Measurements from ENCODE around the gene LIG3. TPM values are rescaled to one million over a fixed set of nuclear protein-coding genes. Genes with fewer than 3 reads are reported as not detected.
A peak's percentile ranks its signal among the peaks of the same experiment; 100 is the strongest.

LIG3 gene
- total and polyA plus RNA-seq, 2 of the 4 experiments (the other 2 are of a cell fraction) = 36.4 to 41.9 TPM

GRCh38 chr17:34979650-34980352, 511 bp upstream of the LIG3 start:
- ChIA-PET POLR2A (ENCODE audit: unreplicated experiment) (interaction anchor here (1.2 kb wide), 1 partner anchor 11 kb away, joined by 4 read pairs; no protein-coding TSS in a partner anchor), CTCF (no interaction called here)
- peak overlapping the region; percentile 9; the same call in 1 of the 2 replicates for H2AK5ac ChIP-seq (ENCODE audit: low read depth, low read length)
- peak overlapping the region; percentile 49 for H3K4ac ChIP-seq (ENCODE audit: low read depth, low read length)
- H3K27ac ChIP-seq (ENCODE audit: insufficient read depth, low read length) = peak overlapping the region; percentile 71
- 20% methylated on average over 8 of the region's 15 CpGs; no CpG with 5 or more reads in 1 of the 2 experiments for WGBS, 2 experiments (ENCODE audit: extremely low coverage in 2 of 2, insufficient read length in 1 of 2)
- peak overlapping the region; percentile 99 for H2AK9ac ChIP-seq (replicated peaks; ENCODE audit: low read depth, low read length, poor library complexity)
- H3K9me1 ChIP-seq (ENCODE audit: insufficient read depth, low read length) = 0 out of 2 replicates have a peak, but pooled peaks cover 3% of the 10 kb centered on the region
- no peak overlapping the region for H3K18ac ChIP-seq (ENCODE audit: low read depth, low read length)
- peak overlapping the region; percentile 66 for H3K14ac ChIP-seq (replicated peaks; ENCODE audit: low read depth, low read length)
- H4K91ac ChIP-seq (ENCODE audit: insufficient read depth, low read depth, low read length) = peak overlapping the region; percentile 70
- peak overlapping the region; percentile 99 for H2BK5ac ChIP-seq (ENCODE audit: low read depth, low read length, poor library complexity, severe bottlenecking)
- peak overlapping the region; percentile 85 for H3K4me2 ChIP-seq (ENCODE audit: low read depth, low read length)
- peak overlapping the region; percentile 91 for H3K4me3 ChIP-seq (ENCODE audit: insufficient read depth, low read depth, low read length)
- no peaks in the 10 kb centered on the region for H3K9me3 ChIP-seq (ENCODE audit: control insufficient read depth, insufficient read depth, low read length)
- no peaks in the 10 kb centered on the region for H3K27me3 ChIP-seq (ENCODE audit: control insufficient read depth, insufficient read depth, low read length)
- no peak overlapping the region for H2BK15ac ChIP-seq (ENCODE audit: low read depth, low read length)
- peak overlapping the region; percentile 47; the same call in 1 of the 2 replicates for H2BK120ac ChIP-seq (ENCODE audit: low read depth, low read length)
- H4K8ac ChIP-seq (ENCODE audit: low read depth in 2 of 2, low read length in 2 of 2) = peak overlapping the region; percentile 68 to 94
- dilution Hi-C loops (cut with HindIII; ENCODE audit: low sequenced_read_pairs, unreplicated experiment) = no loop called here
- intact Hi-C loops (cut with micrococcal nuclease) = loop anchor here (1.0 to 5.0 kb wide), 2 partner anchors 18 to 138 kb away; partner anchors contain the start of genes CCT6B, RAD51D and ZNF830
- H4K20me1 ChIP-seq (ENCODE audit: insufficient read depth, low read length) = no peaks in the 10 kb centered on the region
- H3K4me1 ChIP-seq (ENCODE audit: control insufficient read depth, insufficient read depth, low read length) = peaks cover 7% of the 10 kb centered on the region
- peak overlapping the region; percentile 99 for H2AFZ ChIP-seq (replicated peaks; ENCODE audit: low read length, poor library complexity)
- H3K9ac ChIP-seq (ENCODE audit: low read depth, low read length) = peak overlapping the region; percentile 84
- in situ Hi-C loops (cut with MboI; ENCODE audit: low sequenced_read_pairs) = loop anchor here (25.0 kb wide), 1 partner anchor 608 kb away; the partner anchor contains the start of genes AP2B1 and PEX12
- H3K36me3 ChIP-seq (ENCODE audit: control insufficient read depth, insufficient read depth, low read length) = peaks cover 4% of the 10 kb centered on the region; the same call in 1 of the 2 replicates
- BruUV-seq (replicated peaks) = TSS peak; percentile 89
- H3K56ac ChIP-seq (ENCODE audit: extremely low read depth, insufficient read depth, low read length) = peak overlapping the region; percentile 79
- H4K5ac ChIP-seq (ENCODE audit: low read depth, low read length) = peak overlapping the region; percentile 86
- no peak for TF ChIP-seq SMC3 (IDR thresholded peaks at IDR 0.05; ENCODE audit: low read depth, low read length)
- TF ChIP-seq CHD1 (IDR thresholded peaks at IDR 0.05; ENCODE audit: low read depth, low read length) = no peak
- no peak for TF ChIP-seq RFX5 (IDR thresholded peaks at IDR 0.05; ENCODE audit: low read depth, low read length)
- TF ChIP-seq RCOR1 (IDR thresholded peaks at IDR 0.05; ENCODE audit: insufficient replicate concordance, low read length) = no peak
- TF ChIP-seq POLR2A (IDR thresholded peaks at IDR 0.05; ENCODE audit: low read depth, low read length) = no peak
- TF ChIP-seq, protein P1, sequence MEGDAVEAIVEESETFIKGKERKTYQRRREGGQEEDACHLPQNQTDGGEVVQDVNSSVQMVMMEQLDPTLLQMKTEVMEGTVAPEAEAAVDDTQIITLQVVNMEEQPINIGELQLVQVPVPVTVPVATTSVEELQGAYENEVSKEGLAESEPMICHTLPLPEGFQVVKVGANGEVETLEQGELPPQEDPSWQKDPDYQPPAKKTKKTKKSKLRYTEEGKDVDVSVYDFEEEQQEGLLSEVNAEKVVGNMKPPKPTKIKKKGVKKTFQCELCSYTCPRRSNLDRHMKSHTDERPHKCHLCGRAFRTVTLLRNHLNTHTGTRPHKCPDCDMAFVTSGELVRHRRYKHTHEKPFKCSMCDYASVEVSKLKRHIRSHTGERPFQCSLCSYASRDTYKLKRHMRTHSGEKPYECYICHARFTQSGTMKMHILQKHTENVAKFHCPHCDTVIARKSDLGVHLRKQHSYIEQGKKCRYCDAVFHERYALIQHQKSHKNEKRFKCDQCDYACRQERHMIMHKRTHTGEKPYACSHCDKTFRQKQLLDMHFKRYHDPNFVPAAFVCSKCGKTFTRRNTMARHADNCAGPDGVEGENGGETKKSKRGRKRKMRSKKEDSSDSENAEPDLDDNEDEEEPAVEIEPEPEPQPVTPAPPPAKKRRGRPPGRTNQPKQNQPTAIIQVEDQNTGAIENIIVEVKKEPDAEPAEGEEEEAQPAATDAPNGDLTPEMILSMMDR (conservative IDR thresholded peaks at IDR 0.05; ENCODE audit: low read depth, low read length) = no peak
- H3K79me1 ChIP-seq (ENCODE audit: low read depth in 1 of 2, low read length in 2 of 2) = peaks cover 16 to 27% of the 10 kb centered on the region in 2 experiments
- DNase-seq = peak; percentile 22
- no peak for ATAC-seq (ENCODE audit: low read depth)
- H3K23ac ChIP-seq (ENCODE audit: low read depth, low read length) = peak overlapping the region; percentile 55; the same call in 1 of the 2 replicates
- H2BK20ac ChIP-seq (ENCODE audit: low read depth, low read length) = no peak overlapping the region
